Measurements from ENCODE around the gene LIMK2. TPM values are rescaled to one million over a fixed set of nuclear protein-coding genes. Genes with fewer than 3 reads are reported as not detected.

LIMK2 gene
- total and polyA plus RNA-seq, 4 donors: 6.6 to 39.2 (median 13.4) TPM

GRCh38 chr22:31260474-31260856 lies 48.4 kb downstream of the LIMK2 start:
- WGBS: 85% methylated on average over 3 of the region's 3 CpGs
- no peak overlapping the region for H3K27ac ChIP-seq (ENCODE audit: low read depth in 1 of 2, low read length in 2 of 2)
- H3K27me3 ChIP-seq (ENCODE audit: control insufficient read depth in 4 of 4, insufficient read depth in 4 of 4, low read length in 3 of 4): no peaks in the 10 kb centered on the region
- DNase-seq (ENCODE audit: low spot score): no peak
- H3K9me3 ChIP-seq (ENCODE audit: control insufficient read depth in 4 of 4, low read length in 3 of 4): no peaks in the 10 kb centered on the region
- no peak overlapping the region for H3K9ac ChIP-seq (ENCODE audit: low read depth in 1 of 2, low read length in 2 of 2)
- no peak for TF ChIP-seq SP1 (IDR thresholded peaks at IDR 0.05)
- TF ChIP-seq ATF3 (IDR thresholded peaks at IDR 0.05): no peak
- TF ChIP-seq MAX (IDR thresholded peaks at IDR 0.05): no peak
- TF ChIP-seq RXRA (IDR thresholded peaks at IDR 0.05): no peak
- TF ChIP-seq FOXA1 (IDR thresholded peaks at IDR 0.05): no peak
- TF ChIP-seq, protein P1, sequence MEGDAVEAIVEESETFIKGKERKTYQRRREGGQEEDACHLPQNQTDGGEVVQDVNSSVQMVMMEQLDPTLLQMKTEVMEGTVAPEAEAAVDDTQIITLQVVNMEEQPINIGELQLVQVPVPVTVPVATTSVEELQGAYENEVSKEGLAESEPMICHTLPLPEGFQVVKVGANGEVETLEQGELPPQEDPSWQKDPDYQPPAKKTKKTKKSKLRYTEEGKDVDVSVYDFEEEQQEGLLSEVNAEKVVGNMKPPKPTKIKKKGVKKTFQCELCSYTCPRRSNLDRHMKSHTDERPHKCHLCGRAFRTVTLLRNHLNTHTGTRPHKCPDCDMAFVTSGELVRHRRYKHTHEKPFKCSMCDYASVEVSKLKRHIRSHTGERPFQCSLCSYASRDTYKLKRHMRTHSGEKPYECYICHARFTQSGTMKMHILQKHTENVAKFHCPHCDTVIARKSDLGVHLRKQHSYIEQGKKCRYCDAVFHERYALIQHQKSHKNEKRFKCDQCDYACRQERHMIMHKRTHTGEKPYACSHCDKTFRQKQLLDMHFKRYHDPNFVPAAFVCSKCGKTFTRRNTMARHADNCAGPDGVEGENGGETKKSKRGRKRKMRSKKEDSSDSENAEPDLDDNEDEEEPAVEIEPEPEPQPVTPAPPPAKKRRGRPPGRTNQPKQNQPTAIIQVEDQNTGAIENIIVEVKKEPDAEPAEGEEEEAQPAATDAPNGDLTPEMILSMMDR (IDR thresholded peaks at IDR 0.05; ENCODE audit: low read depth, low read length, missing input control): no peak
- no peak for TF ChIP-seq YY1 (IDR thresholded peaks at IDR 0.05)
- no peak for TF ChIP-seq NR2F2 (IDR thresholded peaks at IDR 0.05)
- peaks cover 14 to 40% (median 27%) of the 10 kb centered on the region in 4 donors for H3K36me3 ChIP-seq (ENCODE audit: control insufficient read depth in 4 of 4, insufficient read depth in 3 of 4, low read depth in 1 of 4, low read length in 3 of 4)
- no peaks in the 10 kb centered on the region for H3K4me1 ChIP-seq (ENCODE audit: control insufficient read depth in 4 of 4, insufficient read depth in 4 of 4, low read length in 3 of 4)
- no peak overlapping the region for H3K4me3 ChIP-seq (ENCODE audit: low read depth in 1 of 3, low read length in 3 of 3)

- Histone ChIP-seq H3K9me3 (ENCODE audit: control insufficient read depth in 4 of 4, low read length in 3 of 4) (no peaks in the 10 kb centered on the region), H3K9ac (ENCODE audit: low read depth in 1 of 2, low read length in 2 of 2) (no peak overlapping the region), H3K4me3 (ENCODE audit: low read depth in 1 of 3, low read length in 3 of 3) (no peak overlapping the region), H3K4me1 (ENCODE audit: control insufficient read depth in 4 of 4, insufficient read depth in 4 of 4, low read length in 3 of 4) (no peaks in the 10 kb centered on the region), H3K36me3 (ENCODE audit: control insufficient read depth in 4 of 4, insufficient read depth in 3 of 4, low read depth in 1 of 4, low read length in 3 of 4) (peaks cover 22 to 56% (median 34%) of the 10 kb centered on the region in 4 donors), H3K27ac (ENCODE audit: low read depth in 1 of 2, low read length in 2 of 2) (no peak overlapping the region), H3K27me3 (ENCODE audit: control insufficient read depth in 4 of 4, insufficient read depth in 4 of 4, low read length in 3 of 4) (no peaks in the 10 kb centered on the region)
- no peak for DNase-seq (ENCODE audit: low spot score)
- no peak for TF ChIP-seq JUND (IDR thresholded peaks at IDR 0.05)
- TF ChIP-seq ATF3 (IDR thresholded peaks at IDR 0.05): no peak
- no peak for TF ChIP-seq YY1 (IDR thresholded peaks at IDR 0.05)
- no peak for TF ChIP-seq FOXA1 (IDR thresholded peaks at IDR 0.05)
- no peak for TF ChIP-seq TAF1 (conservative IDR thresholded peaks at IDR 0.05)
- TF ChIP-seq, protein P1 (IDR thresholded peaks at IDR 0.05; ENCODE audit: low read depth, low read length, missing input control): no peak
- 94% methylated on average over 13 of the region's 13 CpGs for WGBS
These were observed 50.4 kb downstream of the LIMK2 start for GRCh38 chr22:31262312-31263133.

Measured in liver (tissue), 9 donors.